GM12873 (cell line): ENCODE data around the gene PDE3A.

Experiments used
- TF ChIP-seq, protein P1 (sequence below): IDR thresholded peaks from 2 replicates; pipeline ENCODE4 v1.5.1; 2012; ENCODE audit warnings: low read depth, mild to moderate bottlenecking, moderate library complexity, low read length, control low read depth; ENCODE audit not compliant: insufficient read depth; ENCODE audit errors: missing control alignments

The PDE3A gene

DNA sequence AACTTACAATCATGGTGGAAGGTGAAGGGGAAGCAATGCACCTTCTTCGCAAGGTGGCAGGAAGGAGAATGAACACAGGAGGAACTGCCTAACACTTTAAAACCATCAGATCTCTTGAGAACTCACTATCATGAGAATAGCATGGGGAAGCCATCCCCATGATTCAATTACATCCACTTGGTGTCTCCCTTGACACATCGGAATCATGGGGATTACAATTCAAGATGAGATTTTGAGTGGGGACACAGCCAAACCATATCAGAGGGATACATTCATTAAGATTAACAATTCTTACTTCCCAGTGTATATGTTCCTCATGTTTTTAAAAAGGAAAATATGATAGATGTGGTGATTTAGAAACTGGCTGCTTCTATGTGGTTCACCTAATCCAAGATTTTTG, 117.9 kb downstream of the PDE3A start:
- TF ChIP-seq, protein P1, sequence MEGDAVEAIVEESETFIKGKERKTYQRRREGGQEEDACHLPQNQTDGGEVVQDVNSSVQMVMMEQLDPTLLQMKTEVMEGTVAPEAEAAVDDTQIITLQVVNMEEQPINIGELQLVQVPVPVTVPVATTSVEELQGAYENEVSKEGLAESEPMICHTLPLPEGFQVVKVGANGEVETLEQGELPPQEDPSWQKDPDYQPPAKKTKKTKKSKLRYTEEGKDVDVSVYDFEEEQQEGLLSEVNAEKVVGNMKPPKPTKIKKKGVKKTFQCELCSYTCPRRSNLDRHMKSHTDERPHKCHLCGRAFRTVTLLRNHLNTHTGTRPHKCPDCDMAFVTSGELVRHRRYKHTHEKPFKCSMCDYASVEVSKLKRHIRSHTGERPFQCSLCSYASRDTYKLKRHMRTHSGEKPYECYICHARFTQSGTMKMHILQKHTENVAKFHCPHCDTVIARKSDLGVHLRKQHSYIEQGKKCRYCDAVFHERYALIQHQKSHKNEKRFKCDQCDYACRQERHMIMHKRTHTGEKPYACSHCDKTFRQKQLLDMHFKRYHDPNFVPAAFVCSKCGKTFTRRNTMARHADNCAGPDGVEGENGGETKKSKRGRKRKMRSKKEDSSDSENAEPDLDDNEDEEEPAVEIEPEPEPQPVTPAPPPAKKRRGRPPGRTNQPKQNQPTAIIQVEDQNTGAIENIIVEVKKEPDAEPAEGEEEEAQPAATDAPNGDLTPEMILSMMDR: no peak

DNA sequence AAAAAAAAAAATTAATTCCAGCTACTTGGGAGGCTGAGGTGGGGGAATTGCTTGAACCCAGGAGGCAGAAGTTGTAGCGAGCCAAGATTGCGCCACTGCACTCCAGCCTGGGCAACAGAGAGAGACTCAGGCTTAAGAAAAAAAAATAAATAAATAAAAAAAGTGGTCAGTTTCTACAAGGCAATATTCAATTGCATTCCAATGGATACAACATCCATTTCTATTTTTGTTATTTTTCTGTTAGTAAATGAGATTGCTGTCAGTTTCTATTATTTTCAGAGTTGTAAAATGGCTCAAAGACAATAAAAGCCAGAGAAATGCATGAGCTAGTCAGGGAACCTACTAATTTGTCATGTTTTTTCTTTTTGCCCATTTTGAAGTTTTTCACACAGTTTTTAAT, 119.2 kb downstream of the PDE3A start:
- TF ChIP-seq, protein P1: no peak

DNA sequence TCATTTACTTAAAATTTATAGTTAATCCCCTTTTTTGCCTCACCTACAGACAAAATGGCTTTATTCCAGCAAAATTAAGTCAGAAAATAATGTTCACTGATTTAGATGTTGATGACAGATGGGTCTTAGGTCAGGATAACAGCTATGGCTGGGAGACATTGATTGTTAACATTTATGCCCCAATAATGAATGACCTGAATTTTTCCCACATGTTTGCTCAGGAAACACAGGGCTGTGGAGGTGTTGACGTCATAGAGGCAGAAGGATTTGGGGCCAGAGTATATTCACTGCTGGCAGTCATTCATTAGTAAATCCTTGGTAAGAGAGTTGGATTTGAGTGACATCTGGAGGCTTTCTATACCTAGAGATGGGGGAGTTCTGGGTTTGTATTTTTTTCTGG, 121.3 kb downstream of the PDE3A start:
- TF ChIP-seq, protein P1: no peak

DNA sequence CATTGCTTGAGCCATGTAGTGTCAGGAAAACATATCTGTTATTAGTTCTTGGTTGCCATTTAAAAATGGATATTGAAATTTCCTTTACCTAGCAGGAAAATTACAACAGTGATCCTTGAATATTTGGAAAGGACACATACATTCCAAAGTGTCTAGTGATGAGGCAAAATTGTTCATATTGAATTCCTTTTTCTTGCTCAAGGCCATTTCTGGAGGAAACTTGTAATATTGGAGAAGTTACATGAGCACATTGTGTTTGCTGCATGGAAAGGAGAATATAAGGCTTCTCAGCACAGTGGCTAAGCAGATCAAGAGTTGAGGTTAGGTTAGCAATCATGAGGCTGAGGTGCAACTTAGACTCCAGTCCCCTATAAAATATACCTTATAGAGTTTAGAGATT, 121.9 kb downstream of the PDE3A start:
- TF ChIP-seq, protein P1: no peak

DNA sequence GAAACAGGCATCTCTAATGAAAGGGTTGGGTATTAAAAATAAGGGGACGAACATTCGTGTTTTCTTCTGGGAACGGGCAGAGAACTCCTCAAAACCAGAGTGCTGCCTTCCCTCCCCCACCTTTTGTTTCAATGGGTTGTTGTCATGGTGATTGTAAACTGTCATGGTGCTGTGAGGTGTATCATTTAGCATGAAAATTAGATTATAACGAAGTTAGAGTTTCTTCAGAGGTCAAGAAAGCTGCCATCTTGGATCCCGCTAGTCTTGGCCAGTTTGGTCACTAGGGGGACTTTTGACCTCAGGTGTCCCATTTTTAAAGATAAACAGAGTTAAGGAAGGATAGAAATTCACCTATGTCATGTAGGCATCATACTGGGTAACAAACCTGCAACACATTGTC, 123.0 kb downstream of the PDE3A start:
- TF ChIP-seq, protein P1: no peak

DNA sequence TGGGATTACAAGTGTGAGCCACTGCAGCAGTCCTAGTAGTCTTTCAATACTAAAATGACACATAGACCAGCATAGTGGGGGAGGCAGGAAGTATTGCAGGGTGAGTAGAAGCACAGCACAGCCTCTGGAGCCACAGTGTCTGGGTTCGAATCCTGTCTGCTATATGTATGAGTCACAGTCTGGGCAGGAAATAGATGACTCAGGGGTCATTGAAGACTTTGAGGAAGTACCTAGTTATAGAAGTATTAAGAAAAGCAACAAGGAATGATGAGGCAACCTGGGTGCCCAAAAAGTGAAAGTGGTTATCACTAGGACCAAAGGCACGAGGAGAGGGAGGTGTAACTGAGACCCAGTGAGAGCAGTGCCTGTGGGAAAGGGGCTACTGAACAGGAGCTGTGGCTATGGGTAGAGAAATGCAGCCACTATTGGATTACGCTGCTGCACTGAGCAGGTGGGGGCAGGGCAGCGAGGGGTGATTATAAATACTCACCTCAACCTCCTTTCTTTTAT, 124.0 kb downstream of the PDE3A start:
- TF ChIP-seq, protein P1: no peak

DNA sequence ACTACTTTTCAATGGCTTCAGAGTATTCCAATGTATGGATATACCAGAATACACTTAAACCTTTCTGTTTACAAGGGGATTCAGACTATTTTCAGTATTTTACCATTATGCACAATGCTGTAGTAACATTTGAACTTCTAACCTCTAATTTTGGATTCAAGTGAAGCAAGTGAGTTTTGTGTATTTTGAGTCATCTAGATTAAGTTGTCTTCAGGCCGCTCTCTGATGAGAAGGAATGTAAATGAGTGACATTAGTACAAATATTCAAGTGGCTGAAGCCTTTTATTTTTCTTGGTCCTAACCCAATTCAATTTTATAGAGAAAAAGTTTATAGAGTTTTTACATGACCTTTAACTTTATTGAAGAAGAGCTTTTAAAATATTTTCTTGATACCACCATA, 125.6 kb downstream of the PDE3A start:
- TF ChIP-seq, protein P1: no peak
